GM12872 (cell line): ENCODE measurements around the gene NEO1.

Source experiments
- TF ChIP-seq, protein P1 (sequence below): IDR thresholded peaks from 3 replicates; pipeline ENCODE4 v1.5.1; 2011; ENCODE audit warnings: low read depth, mild to moderate bottlenecking, low read length, moderate library complexity; ENCODE audit not compliant: insufficient read depth

NEO1 gene

GRCh38 chr15:73249499-73249898 lies 197.2 kb downstream of the NEO1 start:
- TF ChIP-seq, protein P1, sequence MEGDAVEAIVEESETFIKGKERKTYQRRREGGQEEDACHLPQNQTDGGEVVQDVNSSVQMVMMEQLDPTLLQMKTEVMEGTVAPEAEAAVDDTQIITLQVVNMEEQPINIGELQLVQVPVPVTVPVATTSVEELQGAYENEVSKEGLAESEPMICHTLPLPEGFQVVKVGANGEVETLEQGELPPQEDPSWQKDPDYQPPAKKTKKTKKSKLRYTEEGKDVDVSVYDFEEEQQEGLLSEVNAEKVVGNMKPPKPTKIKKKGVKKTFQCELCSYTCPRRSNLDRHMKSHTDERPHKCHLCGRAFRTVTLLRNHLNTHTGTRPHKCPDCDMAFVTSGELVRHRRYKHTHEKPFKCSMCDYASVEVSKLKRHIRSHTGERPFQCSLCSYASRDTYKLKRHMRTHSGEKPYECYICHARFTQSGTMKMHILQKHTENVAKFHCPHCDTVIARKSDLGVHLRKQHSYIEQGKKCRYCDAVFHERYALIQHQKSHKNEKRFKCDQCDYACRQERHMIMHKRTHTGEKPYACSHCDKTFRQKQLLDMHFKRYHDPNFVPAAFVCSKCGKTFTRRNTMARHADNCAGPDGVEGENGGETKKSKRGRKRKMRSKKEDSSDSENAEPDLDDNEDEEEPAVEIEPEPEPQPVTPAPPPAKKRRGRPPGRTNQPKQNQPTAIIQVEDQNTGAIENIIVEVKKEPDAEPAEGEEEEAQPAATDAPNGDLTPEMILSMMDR = no peak

GRCh38 chr15:73254598-73254997 lies 202.3 kb downstream of the NEO1 start:
- TF ChIP-seq, protein P1 = no peak

GRCh38 chr15:73258271-73259108 lies 206.2 kb downstream of the NEO1 start:
- TF ChIP-seq, protein P1 = no peak

GRCh38 chr15:73264881-73265280 lies 212.6 kb downstream of the NEO1 start:
- TF ChIP-seq, protein P1 = no peak

GRCh38 chr15:73265536-73266153 lies 213.4 kb downstream of the NEO1 start:
- TF ChIP-seq, protein P1 = peak; percentile 88

- TF ChIP-seq, protein P1 = no peak
These were observed 216.2 kb downstream of the NEO1 start for GRCh38 chr15:73268457-73268856.

DNA sequence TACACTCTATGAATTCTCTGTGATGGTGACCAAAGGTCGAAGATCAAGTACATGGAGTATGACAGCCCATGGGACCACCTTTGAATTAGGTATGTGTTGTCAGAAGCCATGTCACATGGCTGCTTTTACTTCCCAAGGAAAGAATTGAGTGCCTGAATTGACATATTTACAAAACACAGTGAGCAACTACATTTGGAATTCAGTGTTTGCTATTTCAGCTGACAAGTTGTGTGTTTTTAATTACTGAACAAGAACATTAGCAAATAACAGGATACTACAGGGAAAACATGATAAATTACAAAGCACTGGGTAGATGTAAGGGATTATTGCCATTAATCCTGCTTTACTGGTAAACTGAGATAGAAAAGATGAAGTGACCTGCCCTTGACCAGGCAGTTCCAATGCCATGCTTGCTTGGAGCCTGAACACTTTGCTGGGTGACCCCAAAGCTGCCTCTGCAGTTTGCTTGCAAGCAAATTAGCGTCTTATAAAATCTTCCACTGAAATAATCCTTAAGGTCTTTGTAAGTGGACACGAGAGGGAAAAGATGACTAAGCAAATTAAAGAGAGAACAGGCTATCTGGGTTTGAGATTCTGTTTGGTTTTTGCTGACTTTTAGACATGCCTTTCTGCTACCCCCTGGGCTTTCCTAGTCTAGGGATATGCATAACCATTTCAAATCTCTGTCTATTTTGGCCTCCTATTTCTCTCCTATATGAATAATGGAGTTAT lies 218.3 kb downstream of the NEO1 start:
- TF ChIP-seq, protein P1 = no peak
